Uterus (tissue), 2 donors: Measurements from ENCODE around the gene TFCP2L1.

Source experiments
- CTCF ChIP-seq, 4 experiments: fragments of 200-600 bp in 2 of 4; fragments of 450-650 bp in 2 of 4; sonication (generic) in 2 of 4; IDR thresholded peaks; one replicate each; pipeline ENCODE4 v1.5.1; 2016 to 2019; ENCODE audit warnings: antibody characterized with exemption in 4 of 4, mild to moderate bottlenecking in 2 of 4, moderate library complexity in 1 of 4
- POLR2A ChIP-seq, 2 donors: fragments of 450-650 bp; IDR thresholded peaks; one replicate each; pipeline ENCODE4 v1.6.1; 2016; ENCODE audit warnings: antibody characterized with exemption in 2 of 2, mild to moderate bottlenecking in 1 of 2, moderate library complexity in 1 of 2

- no peak for TF ChIP-seq CTCF (IDR thresholded peaks at IDR 0.05)
- TF ChIP-seq POLR2A (IDR thresholded peaks at IDR 0.05) = no peak
These were observed 90.0 kb downstream of the TFCP2L1 start for GRCh38 chr2:121195036-121195435.
